ENCODE measurements around the gene TNFSF13. TPM values are rescaled to one million over a fixed set of nuclear protein-coding genes. Genes with fewer than 3 reads are reported as not detected.

TNFSF13 gene
- total and polyA plus RNA-seq, 7 donors = 15.6 to 108 (median 21.0) TPM

DNA sequence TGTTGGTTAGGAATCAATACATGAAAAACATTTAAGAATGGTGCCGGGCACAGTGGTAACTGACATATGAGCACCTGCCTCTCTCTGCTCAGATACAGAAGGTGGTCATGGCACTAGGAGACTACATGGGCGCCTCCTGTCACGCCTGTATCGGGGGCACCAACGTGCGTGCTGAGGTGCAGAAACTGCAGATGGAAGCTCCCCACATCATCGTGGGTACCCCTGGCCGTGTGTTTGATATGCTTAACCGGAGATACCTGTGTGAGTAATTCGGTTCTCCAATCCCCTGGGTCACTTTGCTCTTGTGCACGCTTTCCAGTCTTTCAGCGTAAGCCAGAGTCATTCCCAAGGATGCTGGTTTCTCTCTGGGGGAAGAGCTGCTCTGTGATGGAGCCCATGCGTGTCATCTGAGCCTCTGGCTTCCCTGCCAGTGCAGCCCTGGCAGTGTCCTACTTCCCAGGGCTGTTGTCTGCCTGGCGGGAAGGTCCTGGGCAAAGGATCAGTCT lies 17.9 kb downstream of the TNFSF13 start:
- intact Hi-C loops (cut with DNase I) = no loop called here
- Histone ChIP-seq H3K4me1 (peaks cover 0 to 59% (median 52%) of the 10 kb centered on the region in 4 donors), H3K27me3 (no peaks in the 10 kb centered on the region), H3K27ac (peak overlapping the region in 1 of 4 donors; percentile 97), H3K9me3 (no peaks in the 10 kb centered on the region), H3K4me3 (no peak overlapping the region), H3K36me3 (peaks cover 47 to 54% (median 50%) of the 10 kb centered on the region in 4 donors)
- WGBS, 2 donors = 83 to 87% methylated on average over 14 of the region's 14 CpGs
- TF ChIP-seq POLR2A (IDR thresholded peaks at IDR 0.05) (no peak), EP300 (IDR thresholded peaks at IDR 0.05) (no peak), POLR2AphosphoS5 (IDR thresholded peaks at IDR 0.05) (no peak)
- TF ChIP-seq, protein P1, sequence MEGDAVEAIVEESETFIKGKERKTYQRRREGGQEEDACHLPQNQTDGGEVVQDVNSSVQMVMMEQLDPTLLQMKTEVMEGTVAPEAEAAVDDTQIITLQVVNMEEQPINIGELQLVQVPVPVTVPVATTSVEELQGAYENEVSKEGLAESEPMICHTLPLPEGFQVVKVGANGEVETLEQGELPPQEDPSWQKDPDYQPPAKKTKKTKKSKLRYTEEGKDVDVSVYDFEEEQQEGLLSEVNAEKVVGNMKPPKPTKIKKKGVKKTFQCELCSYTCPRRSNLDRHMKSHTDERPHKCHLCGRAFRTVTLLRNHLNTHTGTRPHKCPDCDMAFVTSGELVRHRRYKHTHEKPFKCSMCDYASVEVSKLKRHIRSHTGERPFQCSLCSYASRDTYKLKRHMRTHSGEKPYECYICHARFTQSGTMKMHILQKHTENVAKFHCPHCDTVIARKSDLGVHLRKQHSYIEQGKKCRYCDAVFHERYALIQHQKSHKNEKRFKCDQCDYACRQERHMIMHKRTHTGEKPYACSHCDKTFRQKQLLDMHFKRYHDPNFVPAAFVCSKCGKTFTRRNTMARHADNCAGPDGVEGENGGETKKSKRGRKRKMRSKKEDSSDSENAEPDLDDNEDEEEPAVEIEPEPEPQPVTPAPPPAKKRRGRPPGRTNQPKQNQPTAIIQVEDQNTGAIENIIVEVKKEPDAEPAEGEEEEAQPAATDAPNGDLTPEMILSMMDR (IDR thresholded peaks at IDR 0.05) = no peak
- no peak for DNase-seq

DNA sequence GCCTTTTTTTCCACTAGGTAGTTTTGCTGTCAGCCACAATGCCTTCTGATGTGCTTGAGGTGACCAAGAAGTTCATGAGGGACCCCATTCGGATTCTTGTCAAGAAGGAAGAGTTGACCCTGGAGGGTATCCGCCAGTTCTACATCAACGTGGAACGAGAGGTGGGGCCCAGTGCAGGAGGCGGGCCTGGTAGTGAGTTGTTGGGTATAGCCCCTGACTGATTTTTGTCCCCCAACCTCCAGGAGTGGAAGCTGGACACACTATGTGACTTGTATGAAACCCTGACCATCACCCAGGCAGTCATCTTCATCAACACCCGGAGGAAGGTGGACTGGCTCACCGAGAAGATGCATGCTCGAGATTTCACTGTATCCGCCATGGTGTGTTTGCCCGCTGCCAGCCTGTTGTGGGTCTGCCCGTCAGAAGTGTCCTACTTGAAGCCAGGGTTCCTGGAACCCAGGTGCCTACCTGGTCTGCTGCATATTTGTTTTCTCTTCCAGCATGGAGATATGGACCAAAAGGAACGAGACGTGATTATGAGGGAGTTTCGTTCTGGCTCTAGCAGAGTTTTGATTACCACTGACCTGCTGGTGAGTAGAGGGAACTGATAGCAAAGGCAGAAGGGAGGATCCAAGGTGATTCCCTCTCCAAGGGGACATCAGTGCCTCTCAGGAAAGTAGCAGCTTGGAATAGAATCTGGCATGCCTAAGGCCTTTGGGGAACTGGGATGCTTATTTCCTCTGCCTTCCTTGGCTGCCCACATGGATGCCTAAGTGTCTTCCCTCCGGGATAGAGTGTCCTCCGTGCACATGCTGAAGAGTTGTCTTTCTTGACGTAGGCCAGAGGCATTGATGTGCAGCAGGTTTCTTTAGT lies 19.0 kb downstream of the TNFSF13 start:
- intact Hi-C loops (cut with DNase I) = no loop called here
- no peak for DNase-seq
- Histone ChIP-seq H3K27ac (peak overlapping the region in 2 of 4 donors; percentile 91 to 92), H3K4me1 (peaks cover 0 to 63% (median 56%) of the 10 kb centered on the region in 4 donors), H3K27me3 (no peaks in the 10 kb centered on the region), H3K4me3 (no peak overlapping the region), H3K36me3 (peaks cover 47 to 54% (median 50%) of the 10 kb centered on the region in 4 donors), H3K9me3 (no peaks in the 10 kb centered on the region)
- TF ChIP-seq POLR2A (IDR thresholded peaks at IDR 0.05) = no peak
- no peak for TF ChIP-seq POLR2AphosphoS5 (IDR thresholded peaks at IDR 0.05)
- TF ChIP-seq, protein P1 (IDR thresholded peaks at IDR 0.05) = no peak
- no peak for TF ChIP-seq EP300 (IDR thresholded peaks at IDR 0.05)
- WGBS, 2 donors = 74 to 84% methylated on average over 17 of the region's 17 CpGs

DNA sequence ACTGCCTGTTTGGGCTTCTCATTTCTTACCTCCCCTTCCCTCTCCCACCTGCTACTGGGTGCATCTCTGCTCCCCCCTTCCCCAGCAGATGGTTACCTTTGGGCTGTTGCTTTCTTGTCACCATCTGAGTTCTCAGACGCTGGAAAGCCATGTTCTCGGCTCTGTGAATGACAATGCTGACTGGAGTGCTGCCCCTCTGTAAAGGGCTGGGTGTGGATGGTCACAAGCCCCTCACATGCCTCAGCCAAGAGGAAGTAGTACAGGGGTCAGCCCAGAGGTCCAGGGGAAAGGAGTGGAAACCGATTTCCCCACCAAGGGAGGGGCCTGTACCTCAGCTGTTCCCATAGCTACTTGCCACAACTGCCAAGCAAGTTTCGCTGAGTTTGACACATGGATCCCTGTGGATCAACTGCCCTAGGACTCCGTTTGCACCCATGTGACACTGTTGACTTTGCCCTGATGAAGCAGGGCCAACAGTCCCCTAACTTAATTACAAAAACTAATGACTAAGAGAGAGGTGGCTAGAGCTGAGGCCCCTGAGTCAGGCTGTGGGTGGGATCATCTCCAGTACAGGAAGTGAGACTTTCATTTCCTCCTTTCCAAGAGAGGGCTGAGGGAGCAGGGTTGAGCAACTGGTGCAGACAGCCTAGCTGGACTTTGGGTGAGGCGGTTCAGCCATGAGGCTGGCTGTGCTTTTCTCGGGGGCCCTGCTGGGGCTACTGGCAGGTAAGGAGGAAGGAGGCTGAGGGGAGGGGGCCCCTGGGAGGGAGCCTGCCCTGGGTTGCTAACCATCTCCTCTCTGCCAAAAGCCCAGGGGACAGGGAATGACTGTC lies 20.7 kb downstream of the TNFSF13 start, which contains the start of gene CD68:
Gene CD68 (plus strand): TSS at position 638 of the 833 bp plus-strand sequence. CDS start 40 bp downstream, at position 678.
- no peaks in the 10 kb centered on the region for H3K27me3 ChIP-seq
- no peaks in the 10 kb centered on the region for H3K9me3 ChIP-seq
- peaks cover 45 to 50% (median 48%) of the 10 kb centered on the region in 4 donors for H3K36me3 ChIP-seq
- H3K27ac ChIP-seq = peak within 1 kb of the TSS; percentile 91 to 92 (median 92)
- intact Hi-C loops (cut with DNase I) = no loop called here
- peak; percentile 47 to 80 (median 69) for TF ChIP-seq POLR2AphosphoS5 (IDR thresholded peaks at IDR 0.05)
- TF ChIP-seq POLR2A (IDR thresholded peaks at IDR 0.05) = peak; percentile 31 to 46
- no peak for TF ChIP-seq EP300 (IDR thresholded peaks at IDR 0.05)
- TF ChIP-seq, protein P1 (IDR thresholded peaks at IDR 0.05) = no peak
- peak within 1 kb of the TSS in 3 of 4 donors; percentile 14 to 40 (median 28) for H3K4me3 ChIP-seq
- peaks cover 0 to 68% (median 60%) of the 10 kb centered on the region in 4 donors for H3K4me1 ChIP-seq
- 9 to 18% methylated on average over 7 of the region's 7 CpGs for WGBS, 2 donors
- peak; percentile 90 for DNase-seq

DNA sequence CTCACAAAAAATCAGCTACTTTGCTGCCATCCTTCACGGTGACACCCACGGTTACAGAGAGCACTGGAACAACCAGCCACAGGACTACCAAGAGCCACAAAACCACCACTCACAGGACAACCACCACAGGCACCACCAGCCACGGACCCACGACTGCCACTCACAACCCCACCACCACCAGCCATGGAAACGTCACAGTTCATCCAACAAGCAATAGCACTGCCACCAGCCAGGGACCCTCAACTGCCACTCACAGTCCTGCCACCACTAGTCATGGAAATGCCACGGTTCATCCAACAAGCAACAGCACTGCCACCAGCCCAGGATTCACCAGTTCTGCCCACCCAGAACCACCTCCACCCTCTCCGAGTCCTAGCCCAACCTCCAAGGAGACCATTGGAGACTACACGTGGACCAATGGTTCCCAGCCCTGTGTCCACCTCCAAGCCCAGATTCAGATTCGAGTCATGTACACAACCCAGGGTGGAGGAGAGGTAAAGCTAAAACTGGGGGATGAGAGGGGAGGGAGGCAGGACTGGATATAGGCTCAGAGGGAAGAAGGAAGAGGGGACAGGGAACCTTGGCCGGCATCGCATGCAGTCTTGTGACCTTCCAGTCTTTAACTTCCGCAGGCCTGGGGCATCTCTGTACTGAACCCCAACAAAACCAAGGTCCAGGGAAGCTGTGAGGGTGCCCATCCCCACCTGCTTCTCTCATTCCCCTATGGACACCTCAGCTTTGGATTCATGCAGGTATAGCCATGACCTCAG lies 21.5 kb downstream of the TNFSF13 start:
- Histone ChIP-seq H3K36me3 (peaks cover 40 to 42% (median 40%) of the 10 kb centered on the region in 4 donors), H3K27ac (peak overlapping the region; percentile 91 to 92 (median 92)), H3K9me3 (no peaks in the 10 kb centered on the region), H3K4me1 (peaks cover 0 to 68% (median 60%) of the 10 kb centered on the region in 4 donors), H3K4me3 (peak overlapping the region in 3 of 4 donors; percentile 14 to 40 (median 28)), H3K27me3 (no peaks in the 10 kb centered on the region)
- TF ChIP-seq POLR2A (IDR thresholded peaks at IDR 0.05) (no peak), EP300 (IDR thresholded peaks at IDR 0.05) (no peak), POLR2AphosphoS5 (IDR thresholded peaks at IDR 0.05) (no peak)
- TF ChIP-seq, protein P1 (IDR thresholded peaks at IDR 0.05) = no peak
- WGBS, 2 donors = 66 to 69% methylated on average over 12 of the region's 12 CpGs
- intact Hi-C loops (cut with DNase I) = loop anchor here (10.0 kb wide), 1 partner anchor 275 kb away; the partner anchor contains the start of genes CYB5D1, NAA38 and TMEM88
- DNase-seq = no peak

All from sigmoid colon (tissue), 7 donors.